Osteocyte (in vitro differentiated cells): ENCODE measurements around the gene SHISA9. TPM values are rescaled to one million over a fixed set of nuclear protein-coding genes. Genes with fewer than 3 reads are reported as not detected.

Experiments used
- DNase-seq: peaks from one replicate; pipeline ENCODE4 v3.0.0; 2021; ENCODE audit warnings: mixed read lengths; ENCODE audit not compliant: unreplicated experiment; ENCODE audit errors: extremely low spot score
- H3K27ac Mint-ChIP-seq: one replicate; pipeline ENCODE4 v1.8.0; 2021; ENCODE audit warnings: mild to moderate bottlenecking, mixed read lengths; ENCODE audit not compliant: unreplicated experiment
- H3K27me3 Mint-ChIP-seq: one replicate; pipeline ENCODE4 v1.8.0; 2021; ENCODE audit warnings: mixed read lengths; ENCODE audit not compliant: unreplicated experiment
- H3K36me3 Mint-ChIP-seq: one replicate; pipeline ENCODE4 v1.8.0; 2021; ENCODE audit warnings: mixed read lengths; ENCODE audit not compliant: unreplicated experiment
- H3K4me1 Mint-ChIP-seq: one replicate; pipeline ENCODE4 v1.8.0; 2021; ENCODE audit warnings: mixed read lengths; ENCODE audit not compliant: unreplicated experiment
- H3K4me3 Mint-ChIP-seq: one replicate; pipeline ENCODE4 v1.8.0; 2021; ENCODE audit warnings: mild to moderate bottlenecking, moderate library complexity, mixed read lengths; ENCODE audit not compliant: unreplicated experiment
- H3K9me3 Mint-ChIP-seq: one replicate; pipeline ENCODE4 v1.8.0; 2021; ENCODE audit warnings: mixed read lengths; ENCODE audit not compliant: unreplicated experiment
- CTCF ChIP-seq: fragments of 200-600 bp; sonication (generic); IDR thresholded peaks from 2 replicates; pipeline ENCODE4 v1.5.0; 2021; ENCODE audit warnings: antibody characterized with exemption, mild to moderate bottlenecking, moderate library complexity
- total RNA-seq: library from RNA; stranded (reverse); gene quantifications from 2 replicates; pipeline ENCODE4 v1.2.1, GENCODE V29; 2021

The SHISA9 gene
- total RNA-seq, 1 donor from 2014 or later, result not detected

- TF ChIP-seq CTCF, result no peak
- H3K27me3 Mint-ChIP-seq, result no peaks in the 10 kb centered on the region
- DNase-seq, result no peak
Measured at GRCh38 chr16:13123991-13124390, 222.6 kb downstream of the SHISA9 start.

GRCh38 chr16:13127144-13127543 is 225.7 kb downstream of the SHISA9 start:
- H3K27ac Mint-ChIP-seq, result no peak overlapping the region
- no peaks in the 10 kb centered on the region for H3K36me3 Mint-ChIP-seq
- no peak for TF ChIP-seq CTCF
- no peak overlapping the region for H3K4me3 Mint-ChIP-seq
- peaks cover 29% of the 10 kb centered on the region for H3K9me3 Mint-ChIP-seq
- DNase-seq, result no peak
- no peaks in the 10 kb centered on the region for H3K27me3 Mint-ChIP-seq
- no peaks in the 10 kb centered on the region for H3K4me1 Mint-ChIP-seq

More at GRCh38 chr16:13123991-13124390, 222.6 kb downstream of the SHISA9 start:
- no peaks in the 10 kb centered on the region for H3K4me1 Mint-ChIP-seq
- H3K4me3 Mint-ChIP-seq, result no peak overlapping the region
- H3K27ac Mint-ChIP-seq, result no peak overlapping the region
- no peaks in the 10 kb centered on the region for H3K36me3 Mint-ChIP-seq
- peaks cover 24% of the 10 kb centered on the region for H3K9me3 Mint-ChIP-seq

- H3K4me3 Mint-ChIP-seq, result no peak overlapping the region
- H3K9me3 Mint-ChIP-seq, result peaks cover 39% of the 10 kb centered on the region
- H3K4me1 Mint-ChIP-seq, result no peaks in the 10 kb centered on the region
- DNase-seq, result no peak
- no peaks in the 10 kb centered on the region for H3K36me3 Mint-ChIP-seq
- H3K27ac Mint-ChIP-seq, result no peak overlapping the region
- no peaks in the 10 kb centered on the region for H3K27me3 Mint-ChIP-seq
- TF ChIP-seq CTCF, result no peak
Measured at GRCh38 chr16:13130586-13130985, 229.2 kb downstream of the SHISA9 start.

- H3K4me1 Mint-ChIP-seq, result no peaks in the 10 kb centered on the region
- peaks cover 49% of the 10 kb centered on the region for H3K9me3 Mint-ChIP-seq
- no peak overlapping the region for H3K27ac Mint-ChIP-seq
- no peak overlapping the region for H3K4me3 Mint-ChIP-seq
- no peaks in the 10 kb centered on the region for H3K36me3 Mint-ChIP-seq
- no peaks in the 10 kb centered on the region for H3K27me3 Mint-ChIP-seq
- TF ChIP-seq CTCF, result no peak
- DNase-seq, result no peak
Measured at GRCh38 chr16:13134836-13135235, 233.4 kb downstream of the SHISA9 start.

- no peak overlapping the region for H3K4me3 Mint-ChIP-seq
- H3K27ac Mint-ChIP-seq, result no peak overlapping the region
- DNase-seq, result no peak
- no peaks in the 10 kb centered on the region for H3K4me1 Mint-ChIP-seq
- H3K36me3 Mint-ChIP-seq, result no peaks in the 10 kb centered on the region
- H3K9me3 Mint-ChIP-seq, result peaks cover 55% of the 10 kb centered on the region
- no peaks in the 10 kb centered on the region for H3K27me3 Mint-ChIP-seq
- TF ChIP-seq CTCF, result no peak
Measured at GRCh38 chr16:13136901-13137300, 235.5 kb downstream of the SHISA9 start.
